OCI-LY1 (cell line): ENCODE data around the gene MEGF8.

Experiments used
- H2AFZ ChIP-seq: fragments of 200-600 bp; sonication (generic), shearing (Covaris generic); 2 replicates; pipeline ENCODE4 v1.6.0; 2014; ENCODE audit warnings: antibody characterized with exemption, mild to moderate bottlenecking, low read length
- H3F3A ChIP-seq: fragments of 200-600 bp; sonication (generic), shearing (Covaris generic); 2 replicates; pipeline ENCODE4 v1.6.0; 2014; ENCODE audit warnings: mild to moderate bottlenecking, antibody characterized with exemption, low read length, moderate library complexity; ENCODE audit not compliant: insufficient read depth
- H3K27ac ChIP-seq: fragments of 200-600 bp; sonication (generic); 2 replicates; pipeline ENCODE4 v1.5.1; 2014; ENCODE audit warnings: low read length, mixed run types, mild to moderate bottlenecking, low read depth; ENCODE audit not compliant: poor library complexity, severe bottlenecking
- H3K27me3 ChIP-seq: fragments of 200-600 bp; sonication (generic); 2 replicates; pipeline ENCODE4 v1.6.0; 2014; ENCODE audit warnings: antibody characterized with exemption, mild to moderate bottlenecking, low read length, moderate library complexity; ENCODE audit not compliant: insufficient read depth
- H3K36me3 ChIP-seq: fragments of 200-600 bp; sonication (generic); 2 replicates; pipeline ENCODE4 v1.6.1; 2014; ENCODE audit warnings: mild to moderate bottlenecking, antibody characterized with exemption, low read length, moderate library complexity, mixed read lengths; ENCODE audit not compliant: insufficient read depth
- H3K4me1 ChIP-seq: fragments of 200-600 bp; sonication (generic); 2 replicates; pipeline ENCODE4 v1.5.1; 2014; ENCODE audit warnings: mild to moderate bottlenecking, low read length, moderate library complexity; ENCODE audit not compliant: insufficient read depth, severe bottlenecking
- H3K4me2 ChIP-seq: fragments of 200-600 bp; sonication (generic), shearing (Covaris generic); 2 replicates; pipeline ENCODE4 v1.6.1; 2014; ENCODE audit warnings: low read length
- H3K4me3 ChIP-seq: fragments of 200-600 bp; sonication (generic); 2 replicates; pipeline ENCODE4 v1.5.1; 2014; ENCODE audit warnings: low read length, low read depth, mild to moderate bottlenecking, mixed read lengths; ENCODE audit not compliant: poor library complexity, severe bottlenecking
- H3K79me2 ChIP-seq: fragments of 200-600 bp; shearing (Covaris generic); 2 replicates; pipeline ENCODE4 v1.6.1; 2016; ENCODE audit warnings: mixed run types, low read length, mixed read lengths; ENCODE audit not compliant: insufficient read depth
- H3K9ac ChIP-seq: fragments of 200-600 bp; sonication (generic), shearing (Covaris generic); 2 replicates; pipeline ENCODE4 v1.6.1; 2014; ENCODE audit warnings: mild to moderate bottlenecking, low read length, mixed read lengths
- H3K9me2 ChIP-seq: fragments of 200-600 bp; sonication (generic), shearing (Covaris generic); 2 replicates; pipeline ENCODE4 v1.6.1; 2014; ENCODE audit warnings: low read depth, mild to moderate bottlenecking, low read length, mixed read lengths
- H3K9me3 ChIP-seq: fragments of 200-600 bp; shearing (Covaris generic); 2 replicates; pipeline ENCODE4 v1.6.1; 2014; ENCODE audit warnings: low read length, mixed read lengths
- H4K20me1 ChIP-seq: fragments of 200-600 bp; sonication (generic), shearing (Covaris generic); 2 replicates; pipeline ENCODE4 v1.6.0; 2016; ENCODE audit warnings: mild to moderate bottlenecking, low read length; ENCODE audit not compliant: insufficient read depth
- CTCF ChIP-seq: fragments of 200-600 bp; sonication (generic), shearing (Covaris generic); IDR thresholded peaks from 2 replicates; pipeline ENCODE4 v1.5.1; 2017; ENCODE audit warnings: mild to moderate bottlenecking, antibody characterized with exemption, low read length, moderate library complexity, mixed read lengths
- EZH2 ChIP-seq: fragments of 200-600 bp; sonication (generic), shearing (Covaris generic); IDR thresholded peaks from 2 replicates; pipeline ENCODE4 v1.8.0; 2017; ENCODE audit warnings: borderline replicate concordance, mixed run types, mild to moderate bottlenecking, antibody characterized with exemption, low read length, moderate library complexity, mixed read lengths

Gene MEGF8

GRCh38 chr19:42301646-42302203, 23.7 kb upstream of the MEGF8 start, which contains the start of gene PRR19:
PRR19 (plus strand) TSS chr19:42302132; CDS start chr19:42309585, 7,453 bp downstream.
- peak within 1 kb of the TSS; percentile 55 for H3K27ac ChIP-seq
- H3K79me2 ChIP-seq: no peaks in the 10 kb centered on the region
- peak within 1 kb of the TSS; percentile 93 for H3K9ac ChIP-seq
- peaks cover 10% of the 10 kb centered on the region for H3K36me3 ChIP-seq
- peak within 1 kb of the TSS; percentile 92 for H3K4me2 ChIP-seq
- H4K20me1 ChIP-seq: no peaks in the 10 kb centered on the region
- peaks cover 15% of the 10 kb centered on the region for H3K4me1 ChIP-seq
- H3F3A ChIP-seq: no peaks in the 10 kb centered on the region
- no peaks in the 10 kb centered on the region for H3K9me3 ChIP-seq
- H3K4me3 ChIP-seq: peak within 1 kb of the TSS; percentile 91
- TF ChIP-seq EZH2 (no peak), CTCF (no peak)
- no peaks in the 10 kb centered on the region for H3K27me3 ChIP-seq
- H2AFZ ChIP-seq: 0 out of 2 replicates have a peak within 1 kb of the TSS, but pooled peaks have one; percentile 39
- H3K9me2 ChIP-seq: no peaks in the 10 kb centered on the region

- Histone ChIP-seq H3K27ac (no peak overlapping the region), H3K9ac (peak overlapping the region; percentile 93; the same call in 1 of the 2 replicates), H3K4me3 (peak overlapping the region; percentile 91)
These were observed 22.4 kb upstream of the MEGF8 start for GRCh38 chr19:42303101-42303464.

DNA sequence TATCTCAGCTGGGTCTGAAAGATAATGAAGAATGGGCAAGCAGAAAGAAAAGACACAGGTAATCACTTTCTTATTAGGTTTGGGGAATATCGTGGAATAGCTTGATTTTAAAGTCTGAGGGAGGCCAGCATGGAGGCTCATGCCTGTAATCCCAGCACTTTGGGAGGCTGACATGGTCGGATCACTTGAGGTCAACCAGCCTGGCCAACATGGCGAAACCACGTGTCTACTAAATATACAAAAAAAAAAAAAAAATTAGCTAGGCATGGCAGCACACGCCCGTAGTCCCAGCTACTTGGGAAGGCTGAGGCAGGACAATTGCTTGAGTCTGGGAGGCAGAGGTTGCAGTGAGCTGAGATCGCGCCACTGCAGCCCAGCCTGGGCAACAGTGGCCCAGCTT, 21.6 kb upstream of the MEGF8 start:
- no peak overlapping the region for H3K9ac ChIP-seq
- no peaks in the 10 kb centered on the region for H3K9me2 ChIP-seq
- TF ChIP-seq EZH2: no peak
- no peak for TF ChIP-seq CTCF
- H3K4me1 ChIP-seq: peaks cover 15% of the 10 kb centered on the region
- H4K20me1 ChIP-seq: no peaks in the 10 kb centered on the region
- H3K4me3 ChIP-seq: no peak overlapping the region
- H3K27me3 ChIP-seq: no peaks in the 10 kb centered on the region
- H3K79me2 ChIP-seq: no peaks in the 10 kb centered on the region
- H2AFZ ChIP-seq: no peak overlapping the region
- peaks cover 5% of the 10 kb centered on the region; the same call in 1 of the 2 replicates for H3K36me3 ChIP-seq
- no peaks in the 10 kb centered on the region for H3F3A ChIP-seq
- no peak overlapping the region for H3K4me2 ChIP-seq
- H3K27ac ChIP-seq: no peak overlapping the region
- H3K9me3 ChIP-seq: no peaks in the 10 kb centered on the region

More at GRCh38 chr19:42303101-42303464, 22.4 kb upstream of the MEGF8 start:
- H3K27me3 ChIP-seq: no peaks in the 10 kb centered on the region
- H3F3A ChIP-seq: no peaks in the 10 kb centered on the region
- peaks cover 15% of the 10 kb centered on the region for H3K4me1 ChIP-seq
- peak overlapping the region; percentile 92 for H3K4me2 ChIP-seq
- no peaks in the 10 kb centered on the region for H4K20me1 ChIP-seq
- no peaks in the 10 kb centered on the region for H3K9me3 ChIP-seq
- H2AFZ ChIP-seq: 0 out of 2 replicates have a peak overlapping the region, but pooled peaks have one; percentile 39
- TF ChIP-seq EZH2: no peak
- TF ChIP-seq CTCF: no peak
- H3K36me3 ChIP-seq: peaks cover 5% of the 10 kb centered on the region; the same call in 1 of the 2 replicates
- no peaks in the 10 kb centered on the region for H3K9me2 ChIP-seq
- no peaks in the 10 kb centered on the region for H3K79me2 ChIP-seq
